B cell (primary cell): ENCODE results near the gene TUBB2A. TPM values are rescaled to one million over a fixed set of nuclear protein-coding genes. Genes with fewer than 3 reads are reported as not detected.
"Not testable (repeated sequence)": the region's sequence is repeated elsewhere in the genome, so short reads cannot be mapped to it uniquely, and the experiment has no call there.

Experiments
- ATAC-seq: fragments of 200-7000 bp; cut with Tn5 transposase; one replicate; pipeline ENCODE4 v1.10.0; 2021; ENCODE audit warnings: low read depth, mild to moderate bottlenecking, moderate number of reproducible peaks, moderate library complexity
- CTCF ChIA-PET: fragments of 350-600 bp; sonication (Branson Sonifier 250); formaldehyde crosslinking; loops from one replicate; lab custom pipeline; 2021; ENCODE audit warnings: antibody characterized with exemption, inconsistent platforms; lab: Charles Lee
- POLR2A ChIA-PET: fragments of 350-600 bp; sonication (Branson Sonifier 250); formaldehyde crosslinking; loops from one replicate; lab custom pipeline; 2021; ENCODE audit warnings: antibody characterized with exemption; lab: Charles Lee
- DNase-seq: peaks from one replicate; pipeline ENCODE4 v3.0.0; 2013
- H2AFZ ChIP-seq: 2 replicates; pipeline ENCODE4 v1.6.1; 2012; ENCODE audit warnings: mild to moderate bottlenecking, low read depth, low read length; ENCODE audit not compliant: insufficient read depth, poor library complexity, severe bottlenecking
- H3K27ac ChIP-seq, 2 donors: 1 replicate in 1 of 2; 2 replicates in 1 of 2; pipeline ENCODE4 v1.5.1; 2012 to 2013; ENCODE audit warnings: low read length in 2 of 2, mild to moderate bottlenecking in 2 of 2, moderate library complexity in 1 of 2
- H3K27me3 ChIP-seq, 4 experiments: fragments of 200-600 bp in 1 of 4; sonication (generic) in 1 of 4; replicated peaks in 1 of 4; 1 replicate in 2 of 4; 2 replicates in 2 of 4; pipeline versions ENCODE4 v1.6.1 to v1.7.0; 2013 to 2016; ENCODE audit warnings: low read length in 3 of 4, mild to moderate bottlenecking in 2 of 4, mixed read lengths in 1 of 4, moderate library complexity in 1 of 4; ENCODE audit not compliant: insufficient read depth in 4 of 4, control insufficient read depth in 3 of 4; ENCODE audit errors: control extremely low read depth in 1 of 4
- H3K36me3 ChIP-seq, 2 experiments: replicated peaks in 1 of 2; 1 replicate in 1 of 2; 2 replicates in 1 of 2; pipeline versions ENCODE4 v1.6.1 to v1.7.1; 2013; ENCODE audit warnings: low read length in 1 of 2; ENCODE audit not compliant: insufficient read depth in 2 of 2, control insufficient read depth in 1 of 2; ENCODE audit errors: control extremely low read depth in 1 of 2, extremely low read depth in 1 of 2
- H3K4me1 ChIP-seq, 2 donors: fragments of 200-600 bp in 1 of 2; sonication (generic) in 1 of 2; 1 replicate in 1 of 2; 2 replicates in 1 of 2; pipeline versions ENCODE4 v1.5.1 to v1.6.1; 2013 to 2017; ENCODE audit warnings: low read length in 2 of 2; ENCODE audit not compliant: control insufficient read depth in 2 of 2, insufficient read depth in 2 of 2
- H3K4me2 ChIP-seq: replicated peaks from 2 replicates; pipeline ENCODE3; 2012; ENCODE audit warnings: mild to moderate bottlenecking, low read depth, low read length; ENCODE audit not compliant: poor library complexity, severe bottlenecking
- H3K4me3 ChIP-seq, 5 experiments: fragments of 200-600 bp in 1 of 5; sonication (generic) in 1 of 5; 1 replicate in 3 of 5; 2 replicates in 2 of 5; pipeline versions ENCODE4 v1.5.1 to v1.7.0; 2011 to 2016; ENCODE audit warnings: low read length in 4 of 5, mild to moderate bottlenecking in 4 of 5, low read depth in 2 of 5, control low read depth in 1 of 5, moderate library complexity in 1 of 5; ENCODE audit not compliant: insufficient read depth in 1 of 5; ENCODE audit errors: control extremely low read depth in 1 of 5, extremely low read depth in 1 of 5
- H3K79me2 ChIP-seq: fragments of 200-600 bp; sonication (generic); one replicate; pipeline ENCODE4 v1.6.0; 2016; ENCODE audit warnings: low read length; ENCODE audit not compliant: control insufficient read depth, insufficient read depth
- H3K9ac ChIP-seq: fragments of 200-600 bp; sonication (generic); 2 replicates; pipeline ENCODE4 v1.6.1; 2017; ENCODE audit warnings: mild to moderate bottlenecking, low read length, moderate library complexity
- H3K9me3 ChIP-seq, 3 donors: one replicate each; pipeline versions ENCODE4 v1.6.1 to v1.7.1; 2013; ENCODE audit warnings: low read length in 2 of 3; ENCODE audit not compliant: control insufficient read depth in 2 of 3, insufficient read depth in 1 of 3; ENCODE audit errors: control extremely low read depth in 1 of 3
- H4K20me1 ChIP-seq: 2 replicates; pipeline ENCODE4 v1.6.0; 2012; ENCODE audit warnings: mild to moderate bottlenecking, low read length; ENCODE audit not compliant: insufficient read depth, control insufficient read depth, poor library complexity, severe bottlenecking
- H3K27ac Mint-ChIP-seq: one replicate; pipeline ENCODE4 v1.8.0; 2021; ENCODE audit warnings: mixed read lengths
- H3K27me3 Mint-ChIP-seq: one replicate; pipeline ENCODE4 v1.8.0; 2021; ENCODE audit warnings: mixed read lengths
- H3K4me1 Mint-ChIP-seq: one replicate; pipeline ENCODE4 v1.8.0; 2021; ENCODE audit warnings: mixed read lengths
- H3K4me3 Mint-ChIP-seq: one replicate; pipeline ENCODE4 v1.8.0; 2021; ENCODE audit warnings: mixed read lengths
- H3K9me3 Mint-ChIP-seq: one replicate; pipeline ENCODE4 v1.8.0; 2022; ENCODE audit warnings: mixed read lengths; ENCODE audit not compliant: insufficient read depth
- EZH2 ChIP-seq: IDR thresholded peaks from 2 replicates; pipeline ENCODE4 v1.6.1; 2012; ENCODE audit warnings: borderline replicate concordance, low read depth, mild to moderate bottlenecking, moderate library complexity, low read length; ENCODE audit not compliant: insufficient read depth, poor library complexity, severe bottlenecking
- WGBS: methylation state at CpG from one replicate; pipeline ENCODE4 v1.1.5; 2013; ENCODE audit warnings: missing lambda C conversion rate; ENCODE audit not compliant: insufficient coverage; 5-methylcytosine and 5-hydroxymethylcytosine counted together
- intact Hi-C: fragments of 100-400 bp; cut with micrococcal nuclease; formaldehyde crosslinking; loops from one replicate; pipeline ENCODE4 v1.10.0; 2022
- polyA plus RNA-seq: library from polyadenylated mRNA; depleted of rRNA; stranded (reverse); fragments of >200 nt; gene quantifications from 2 replicates; pipeline ENCODE4 v1.2.3, GENCODE V29; 2012
- total RNA-seq, 2 donors: library from RNA; stranded (reverse); fragments of 120-200 nt in 1 of 2; gene quantifications; 1 replicate in 1 of 2; 2 replicates in 1 of 2; pipeline versions ENCODE4 v1.2.3 to v1.2.4, GENCODE V29; 2013 to 2022
- TF ChIP-seq, protein P1 (sequence below): fragments of 200-600 bp; IDR thresholded peaks from one replicate; pipeline ENCODE4 v1.8.0; 2022; ENCODE audit warnings: antibody characterized with exemption, mild to moderate bottlenecking

The TUBB2A gene
- total and polyA plus RNA-seq, 2 donors (not counting 1 experiment from before 2014, with no cell fraction given): 4.2 to 146 TPM

DNA sequence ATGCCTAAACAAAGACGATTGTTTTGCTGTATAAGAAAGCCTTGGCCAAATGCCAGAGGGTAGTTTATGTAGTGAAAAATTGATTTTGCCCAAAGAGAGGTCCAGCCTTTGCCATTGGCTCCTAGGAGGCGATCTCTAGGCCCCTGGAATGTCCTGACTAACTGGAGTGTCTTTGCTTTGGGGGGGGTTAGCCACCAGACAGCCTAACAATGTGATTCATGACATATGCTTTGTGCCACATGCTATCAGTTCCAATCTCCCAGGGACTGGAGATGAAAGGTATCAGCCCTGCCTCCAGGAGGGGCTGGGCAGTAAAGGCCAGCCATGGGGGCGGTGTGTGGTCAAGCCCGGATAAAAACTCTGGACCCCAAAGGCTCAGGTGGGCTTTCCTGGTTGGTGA, 32.7 kb upstream of the TUBB2A start:
- ChIA-PET POLR2A (no interaction called here), CTCF (no interaction called here)
- Histone ChIP-seq H3K9me3 (no peaks in the 10 kb centered on the region), H3K4me3 (no peak overlapping the region), H3K9ac (no peak overlapping the region), H2AFZ (no peak overlapping the region), H3K27me3 (peaks cover 0 to 5% (median 0%) of the 10 kb centered on the region in 4 experiments), H4K20me1 (no peaks in the 10 kb centered on the region), H3K4me2 (no peak overlapping the region), H3K4me1 (no peaks in the 10 kb centered on the region), H3K36me3 (no peaks in the 10 kb centered on the region), H3K27ac (no peak overlapping the region), H3K79me2 (no peaks in the 10 kb centered on the region)
- no peak overlapping the region for H3K27ac Mint-ChIP-seq
- H3K4me1 Mint-ChIP-seq: no peaks in the 10 kb centered on the region
- intact Hi-C loops: no loop called here
- TF ChIP-seq EZH2: no peak
- TF ChIP-seq, protein P1, sequence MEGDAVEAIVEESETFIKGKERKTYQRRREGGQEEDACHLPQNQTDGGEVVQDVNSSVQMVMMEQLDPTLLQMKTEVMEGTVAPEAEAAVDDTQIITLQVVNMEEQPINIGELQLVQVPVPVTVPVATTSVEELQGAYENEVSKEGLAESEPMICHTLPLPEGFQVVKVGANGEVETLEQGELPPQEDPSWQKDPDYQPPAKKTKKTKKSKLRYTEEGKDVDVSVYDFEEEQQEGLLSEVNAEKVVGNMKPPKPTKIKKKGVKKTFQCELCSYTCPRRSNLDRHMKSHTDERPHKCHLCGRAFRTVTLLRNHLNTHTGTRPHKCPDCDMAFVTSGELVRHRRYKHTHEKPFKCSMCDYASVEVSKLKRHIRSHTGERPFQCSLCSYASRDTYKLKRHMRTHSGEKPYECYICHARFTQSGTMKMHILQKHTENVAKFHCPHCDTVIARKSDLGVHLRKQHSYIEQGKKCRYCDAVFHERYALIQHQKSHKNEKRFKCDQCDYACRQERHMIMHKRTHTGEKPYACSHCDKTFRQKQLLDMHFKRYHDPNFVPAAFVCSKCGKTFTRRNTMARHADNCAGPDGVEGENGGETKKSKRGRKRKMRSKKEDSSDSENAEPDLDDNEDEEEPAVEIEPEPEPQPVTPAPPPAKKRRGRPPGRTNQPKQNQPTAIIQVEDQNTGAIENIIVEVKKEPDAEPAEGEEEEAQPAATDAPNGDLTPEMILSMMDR: no peak
- peaks cover 10% of the 10 kb centered on the region for H3K27me3 Mint-ChIP-seq
- no peaks in the 10 kb centered on the region for H3K9me3 Mint-ChIP-seq
- ATAC-seq (no peak), DNase-seq (no peak)
- WGBS: 88% methylated on average over 3 of the region's 4 CpGs
- H3K4me3 Mint-ChIP-seq: no peak overlapping the region

DNA sequence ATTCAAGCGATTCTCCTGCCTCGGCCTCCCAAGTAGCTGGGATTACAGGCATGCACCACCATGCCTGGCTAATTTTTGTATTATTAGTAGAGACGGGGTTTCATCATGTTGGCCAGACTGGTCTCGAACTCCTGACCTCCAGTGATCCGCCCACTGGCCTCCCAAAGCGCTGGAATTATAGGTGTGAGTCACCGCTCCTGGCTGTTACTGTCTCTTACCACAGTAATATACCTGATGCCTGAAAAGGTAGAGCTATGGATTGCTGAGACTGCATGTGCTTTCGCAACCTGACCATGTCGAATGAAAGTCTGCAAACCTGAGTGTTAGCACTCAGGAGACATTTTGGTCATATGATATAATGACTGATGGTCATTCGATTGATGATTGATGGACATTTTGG, 31.8 kb upstream of the TUBB2A start:
- ATAC-seq, H3K27ac Mint-ChIP-seq, H3K4me3 Mint-ChIP-seq, H3K4me1 Mint-ChIP-seq, H3K9me3 ChIP-seq, H3K27ac ChIP-seq, H3K9me3 Mint-ChIP-seq, H3K79me2 ChIP-seq, CTCF ChIA-PET, H4K20me1 ChIP-seq, H3K4me3 ChIP-seq, H3K9ac ChIP-seq, H3K36me3 ChIP-seq, H3K27me3 ChIP-seq, H3K4me1 ChIP-seq, POLR2A ChIA-PET, H2AFZ ChIP-seq, DNase-seq, H3K4me2 ChIP-seq, intact Hi-C loops: not testable (repeated sequence)
- H3K27me3 Mint-ChIP-seq: peaks cover 18% of the 10 kb centered on the region
- WGBS: 100% methylated on average over 4 of the region's 10 CpGs
